Measurements from ENCODE around the gene FGD6.

DNA sequence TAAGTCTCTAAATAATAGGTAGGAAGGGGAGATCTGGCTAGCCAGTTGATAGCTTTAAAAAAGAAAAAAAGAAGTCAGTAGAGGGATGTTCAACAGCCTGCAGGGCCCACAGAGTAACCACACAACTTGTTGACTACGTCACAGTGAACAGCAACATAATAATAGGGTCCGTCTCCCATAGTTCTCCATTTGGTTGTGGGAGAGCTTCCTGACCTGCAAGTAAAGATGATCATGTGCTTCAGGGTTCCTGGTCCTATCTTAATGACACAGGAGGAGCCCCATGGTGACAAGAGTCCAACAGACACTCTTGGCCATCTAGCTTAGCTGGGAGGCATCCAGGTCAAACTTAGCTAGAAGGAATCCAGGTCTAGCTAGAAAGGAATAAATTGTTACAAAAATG lies 36.2 kb downstream of the FGD6 start:
- TF ChIP-seq POLR2AphosphoS5 (IDR thresholded peaks at IDR 0.05; ENCODE audit: low read depth, low read length) (no peak), POLR2A (IDR thresholded peaks at IDR 0.05; ENCODE audit: low read depth, low read length) (no peak)
